GM19468 (cell line): ENCODE data around the gene TRIP11.

Experiments
- ATAC-seq: cut with Tn5 transposase; IDR thresholded peaks from one replicate; pipeline ENCODE4 v1.9.1; 2021; ENCODE audit warnings: mild to moderate bottlenecking, moderate library complexity, moderate number of reproducible peaks; ENCODE audit not compliant: unreplicated experiment; ENCODE audit errors: extremely low read depth

Gene TRIP11

GRCh38 chr14:91961297-91962220, 78.3 kb downstream of the TRIP11 start:
- no peak for ATAC-seq

- no peak for ATAC-seq
Observed at GRCh38 chr14:91957876-91958313, 82.0 kb downstream of the TRIP11 start.

GRCh38 chr14:91956616-91957015, 83.2 kb downstream of the TRIP11 start:
- no peak for ATAC-seq

GRCh38 chr14:91955168-91955567, 84.7 kb downstream of the TRIP11 start:
- no peak for ATAC-seq

GRCh38 chr14:91953170-91953985, 86.5 kb downstream of the TRIP11 start:
- ATAC-seq: no peak

GRCh38 chr14:91947475-91948184, 92.2 kb downstream of the TRIP11 start, which contains the start of gene FBLN5:
FBLN5 (minus strand) TSS chr14:91947694; CDS start chr14:91947229, 465 bp downstream.
- no peak for ATAC-seq

GRCh38 chr14:91946622-91947474, 93.0 kb downstream of the TRIP11 start:
- no peak for ATAC-seq

GRCh38 chr14:91945751-91946621, 93.9 kb downstream of the TRIP11 start:
- no peak for ATAC-seq

GRCh38 chr14:91942946-91943345, 96.9 kb downstream of the TRIP11 start:
- ATAC-seq: no peak

- no peak for ATAC-seq
Observed at GRCh38 chr14:91942128-91942527, 97.7 kb downstream of the TRIP11 start.

- ATAC-seq: no peak
Observed at GRCh38 chr14:91940209-91940608, 99.7 kb downstream of the TRIP11 start.

- no peak for ATAC-seq
Observed at GRCh38 chr14:91935586-91935985, 104.3 kb downstream of the TRIP11 start.

GRCh38 chr14:91934554-91935285, 105.1 kb downstream of the TRIP11 start:
- no peak for ATAC-seq

- ATAC-seq: no peak
Observed at GRCh38 chr14:91931478-91932088, 108.3 kb downstream of the TRIP11 start.

- ATAC-seq: no peak
Observed at GRCh38 chr14:91929700-91930099, 110.2 kb downstream of the TRIP11 start.

GRCh38 chr14:91927800-91928199, 112.1 kb downstream of the TRIP11 start:
- no peak for ATAC-seq

- ATAC-seq: no peak
Observed at GRCh38 chr14:91927191-91927590, 112.7 kb downstream of the TRIP11 start.
